H1 (cell line): ENCODE results near the gene GPR176. TPM values are rescaled to one million over a fixed set of nuclear protein-coding genes. Genes with fewer than 3 reads are reported as not detected.

Source experiments
- CHD7 ChIP-seq: fragments of 300-600 bp; sonication (generic); IDR thresholded peaks from 2 replicates; pipeline ENCODE4 v1.7.1; 2012; ENCODE audit warnings: low read length, moderate library complexity, mild to moderate bottlenecking, inconsistent platforms; ENCODE audit not compliant: insufficient replicate concordance
- GTF2F1 ChIP-seq: IDR thresholded peaks from 2 replicates; pipeline ENCODE4 v1.6.1; 2012; ENCODE audit warnings: low read depth, low read length, improper control_type of control experiment, borderline replicate concordance
- POU5F1 ChIP-seq: IDR thresholded peaks from 2 replicates; pipeline ENCODE4 v1.6.1; 2011; ENCODE audit warnings: low read depth, mild to moderate bottlenecking, low read length, moderate library complexity
- polyA plus RNA-seq, 7 experiments: library from polyadenylated mRNA; depleted of rRNA in 3 of 7; stranded (reverse) in 5 of 7; unstranded in 2 of 7; fragments of >200 nt in 5 of 7; fragments of 200-250 nt in 2 of 7; gene quantifications; 1 replicate in 5 of 7; 2 replicates in 1 of 7; 4 replicates in 1 of 7; pipeline versions ENCODE4 v1.2.1 to v1.2.3, GENCODE V29; 2011 to 2013; ENCODE audit warnings: missing spikeins in 2 of 7, mixed read lengths in 2 of 7
- total RNA-seq: library from RNA; stranded (reverse); fragmentation: NEBNext Ultra II Directional; extraction: Animal tissue kit (Norgen Biotek cat#: 25700); gene quantifications from 2 replicates; pipeline ENCODE4 v1.2.1, GENCODE V29; 2021

Gene GPR176
- total and polyA plus RNA-seq, 2 of the 8 experiments (the other 6 are each of a cell fraction or from before 2014, with no cell fraction given) = 190 to 281 TPM

- TF ChIP-seq CHD7 (no peak), GTF2F1 (no peak), POU5F1 (no peak)
Measured at GRCh38 chr15:39953521-39953920, 33.5 kb upstream of the GPR176 start (continued).
